Lower lobe of right lung (tissue), 2 donors: ENCODE results near the gene EXOSC3. TPM values are rescaled to one million over a fixed set of nuclear protein-coding genes. Genes with fewer than 3 reads are reported as not detected.
"Not testable (repeated sequence)": the region's sequence is repeated elsewhere in the genome, so short reads cannot be mapped to it uniquely, and the experiment has no call there.

Source experiments
- ATAC-seq, 2 donors: fragments of 200-7000 bp; cut with Tn5 transposase; one replicate each; pipeline ENCODE4 v1.9.1; 2020 to 2022; ENCODE audit warnings: mild to moderate bottlenecking in 2 of 2, moderate library complexity in 2 of 2
- DNase-seq: peaks from one replicate; pipeline ENCODE4 v3.0.0-alpha.2; 2020
- H3K27ac ChIP-seq: fragments of 200-600 bp; one replicate; pipeline ENCODE4 v1.8.0; 2022
- H3K27me3 ChIP-seq: fragments of 200-600 bp; one replicate; pipeline ENCODE4 v1.8.0; 2022; ENCODE audit warnings: low read depth
- H3K36me3 ChIP-seq: fragments of 200-600 bp; one replicate; pipeline ENCODE4 v1.8.0; 2022; ENCODE audit warnings: mild to moderate bottlenecking
- H3K4me1 ChIP-seq: fragments of 200-600 bp; one replicate; pipeline ENCODE4 v1.8.0; 2022
- H3K4me3 ChIP-seq: fragments of 200-600 bp; one replicate; pipeline ENCODE4 v1.8.0; 2022; ENCODE audit warnings: mild to moderate bottlenecking
- H3K9me3 ChIP-seq: fragments of 200-600 bp; one replicate; pipeline ENCODE4 v1.8.0; 2022
- CTCF ChIP-seq: fragments of 200-600 bp; IDR thresholded peaks from one replicate; pipeline ENCODE4 v1.8.0; 2022; ENCODE audit warnings: antibody characterized with exemption, mild to moderate bottlenecking
- intact Hi-C: fragments of 100-400 bp; cut with DNase I; formaldehyde crosslinking; loops from one replicate; pipeline ENCODE4 v1.11.0; 2022
- total RNA-seq: library from RNA; stranded (reverse); fragmentation: NEBNext Ultra II Directional; extraction: Animal tissue kit (Norgen Biotek cat#: 25700); gene quantifications from one replicate; pipeline ENCODE4 v1.2.1, GENCODE V29; 2021
- donor health status: DM: no; HTN: yes; CAD: no; lungs with severe emphysema.

The EXOSC3 gene
- total RNA-seq, 1 donor from 2014 or later = 34.6 TPM

DNA sequence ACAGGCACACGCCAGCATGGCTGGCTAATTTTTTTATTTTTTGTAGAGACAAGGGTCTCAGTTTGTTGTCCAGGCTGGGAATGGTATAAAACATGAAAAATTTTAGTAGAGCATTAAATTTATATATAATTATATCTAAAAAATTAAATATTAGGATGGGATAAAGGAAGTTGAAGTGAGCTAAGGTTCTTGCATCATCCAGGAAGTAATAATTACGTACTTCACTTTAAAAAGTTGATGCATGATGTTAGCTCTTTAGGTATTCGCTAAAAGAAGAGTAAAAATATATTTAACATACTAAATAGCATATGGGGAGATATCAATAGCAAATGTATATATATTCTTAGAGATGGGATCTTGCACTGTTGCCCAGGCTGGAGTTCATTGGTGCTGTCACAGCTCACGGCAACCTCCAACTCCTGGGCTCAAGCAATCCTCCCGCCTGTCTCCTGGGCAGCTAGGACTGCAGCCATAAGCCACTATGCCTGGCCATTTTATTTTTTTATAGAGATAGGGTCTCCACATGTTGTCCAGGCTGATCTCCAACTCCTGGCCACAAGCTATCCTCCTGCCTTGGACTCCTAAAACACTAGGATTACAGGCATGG, 28.0 kb upstream of the EXOSC3 start:
- Histone ChIP-seq H3K4me3 (no peak overlapping the region), H3K27me3 (no peaks in the 10 kb centered on the region), H3K9me3 (no peaks in the 10 kb centered on the region), H3K27ac (no peak overlapping the region), H3K36me3 (peaks cover under 1% of the 10 kb centered on the region), H3K4me1 (no peaks in the 10 kb centered on the region)
- TF ChIP-seq CTCF = no peak
- intact Hi-C loops = no loop called here
- DNase-seq (no peak), ATAC-seq (no peak)

- DNase-seq = no peak
- Histone ChIP-seq H3K27me3 (no peaks in the 10 kb centered on the region), H3K27ac (no peak overlapping the region), H3K36me3 (peaks cover 4% of the 10 kb centered on the region), H3K4me3 (no peak overlapping the region), H3K9me3 (no peaks in the 10 kb centered on the region), H3K4me1 (no peaks in the 10 kb centered on the region)
- TF ChIP-seq CTCF = no peak
- intact Hi-C loops = no loop called here
- no peak for ATAC-seq
Observed at GRCh38 chr9:37811906-37812476, 27.1 kb upstream of the EXOSC3 start.

GRCh38 chr9:37809676-37810075, 24.8 kb upstream of the EXOSC3 start:
- H3K9me3 ChIP-seq, ATAC-seq, H3K36me3 ChIP-seq, DNase-seq, H3K27ac ChIP-seq, H3K27me3 ChIP-seq, H3K4me3 ChIP-seq, H3K4me1 ChIP-seq, intact Hi-C loops: not testable (repeated sequence)

DNA sequence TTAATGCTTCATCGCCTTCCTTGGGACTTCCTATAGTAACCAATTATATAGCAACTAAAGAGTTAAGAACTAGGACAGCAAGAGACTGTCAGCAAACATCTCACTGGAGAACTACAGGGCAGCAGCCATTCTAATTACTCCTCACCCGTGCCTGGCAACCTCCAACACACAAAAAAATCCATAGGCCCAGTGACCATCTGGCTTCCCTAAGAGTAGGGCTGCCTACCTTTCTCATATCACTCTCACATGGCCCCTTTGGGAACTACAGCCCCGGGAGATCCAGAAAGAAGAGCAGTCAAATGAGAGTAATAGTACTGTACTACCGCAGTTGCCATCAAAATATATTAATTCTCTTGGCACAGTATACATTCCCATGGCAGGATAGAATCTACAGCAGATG, 21.4 kb upstream of the EXOSC3 start:
- intact Hi-C loops = no loop called here

DNA sequence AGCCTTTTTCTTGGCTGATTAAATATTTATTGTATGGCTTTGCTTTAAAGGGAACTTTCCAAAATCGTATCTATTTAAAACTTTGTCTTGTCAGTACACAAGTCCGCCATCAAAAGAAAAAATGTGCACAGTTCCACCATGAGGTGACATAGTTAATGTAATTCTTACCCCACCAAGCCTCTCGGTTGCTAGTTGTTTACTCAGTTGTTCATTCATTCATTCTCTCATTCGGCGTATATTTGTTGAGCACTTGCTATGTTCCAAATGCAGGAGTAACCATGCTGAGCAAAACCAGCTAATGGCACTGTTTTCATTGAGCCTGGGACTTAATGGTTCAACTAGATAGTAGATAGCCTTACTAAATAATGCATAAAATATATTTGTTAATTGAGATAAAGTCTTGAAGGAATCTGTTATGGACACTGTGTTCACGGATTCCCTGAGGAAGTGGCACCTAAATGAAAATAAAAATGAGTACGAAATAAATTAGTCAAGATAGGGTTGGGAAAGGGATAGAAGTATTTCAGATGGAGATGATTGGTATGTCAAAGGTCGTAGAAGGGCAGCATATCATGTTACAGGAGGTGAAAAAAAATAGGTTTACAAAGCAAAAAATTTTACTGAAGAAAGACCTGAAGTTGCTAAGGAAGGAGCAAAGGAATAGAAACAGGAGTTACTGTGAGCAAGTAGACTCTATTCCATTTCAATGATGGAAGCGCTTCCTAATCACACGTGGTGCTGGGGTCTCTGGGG, 17.3 kb upstream of the EXOSC3 start:
- Histone ChIP-seq H3K27ac (no peak overlapping the region), H3K9me3 (no peaks in the 10 kb centered on the region), H3K4me3 (peak overlapping the region; percentile 92), H3K36me3 (no peaks in the 10 kb centered on the region), H3K27me3 (no peaks in the 10 kb centered on the region), H3K4me1 (peaks cover 32% of the 10 kb centered on the region)
- ATAC-seq = no peak
- intact Hi-C loops = no loop called here
- TF ChIP-seq CTCF = no peak
- no peak for DNase-seq

More for the DNA sequence above, 21.4 kb upstream of the EXOSC3 start:
- Histone ChIP-seq H3K4me1 (peaks cover 24% of the 10 kb centered on the region), H3K36me3 (peaks cover 4% of the 10 kb centered on the region), H3K9me3 (no peaks in the 10 kb centered on the region), H3K27ac (no peak overlapping the region), H3K27me3 (no peaks in the 10 kb centered on the region), H3K4me3 (no peak overlapping the region)
- ATAC-seq (no peak), DNase-seq (no peak)
- TF ChIP-seq CTCF = no peak
